AG04449 (cell line): Measurements from ENCODE around the gene INKA2.

Experiments
- CTCF ChIA-PET: fragments of 350-600 bp; formaldehyde crosslinking; extraction: SDS; loops from one replicate; lab custom pipeline; 2021; ENCODE audit warnings: antibody characterized with exemption; lab: Yijun Ruan, JAX
- POLR2A ChIA-PET: fragments of 400-600, 350-600 bp; formaldehyde crosslinking; extraction: SDS; loops from one replicate; lab custom pipeline; 2020; ENCODE audit warnings: antibody characterized with exemption, inconsistent platforms; lab: Yijun Ruan, JAX
- DNase-seq: peaks from one replicate; pipeline ENCODE4 v3.0.0-alpha.2; 2010; ENCODE audit warnings: low read depth, low spot score
- H3K4me3 ChIP-seq: 2 replicates; pipeline ENCODE4 v1.5.1; 2011; ENCODE audit warnings: low read depth, mild to moderate bottlenecking, control low read depth, low read length
- TF ChIP-seq, protein P1 (sequence below): IDR thresholded peaks from one replicate; pipeline ENCODE4 v1.5.1; 2011; ENCODE audit warnings: mild to moderate bottlenecking, moderate library complexity, low read length, control low read depth, inconsistent platforms; ENCODE audit not compliant: insufficient read depth; ENCODE audit errors: missing control alignments

The INKA2 gene

DNA sequence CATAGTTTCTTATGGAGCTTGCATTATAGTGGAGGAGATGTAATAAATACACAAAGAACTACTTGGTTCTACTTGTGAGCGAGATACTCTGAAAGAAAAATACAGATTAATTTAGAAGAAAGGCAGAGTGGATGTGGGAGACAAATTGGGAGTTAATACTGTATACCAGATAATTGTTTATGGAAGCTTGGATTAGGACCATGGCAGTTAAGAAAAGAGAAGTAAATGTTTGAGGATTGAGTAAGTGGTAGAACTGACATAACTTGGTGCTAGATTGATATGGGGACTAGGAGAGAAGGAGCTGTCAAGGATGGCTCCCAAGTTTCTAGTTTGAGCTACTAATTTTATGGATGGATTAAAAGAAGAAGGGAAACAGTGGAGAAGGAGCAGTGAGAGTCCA lies 47.3 kb downstream of the INKA2 start:
- TF ChIP-seq, protein P1, sequence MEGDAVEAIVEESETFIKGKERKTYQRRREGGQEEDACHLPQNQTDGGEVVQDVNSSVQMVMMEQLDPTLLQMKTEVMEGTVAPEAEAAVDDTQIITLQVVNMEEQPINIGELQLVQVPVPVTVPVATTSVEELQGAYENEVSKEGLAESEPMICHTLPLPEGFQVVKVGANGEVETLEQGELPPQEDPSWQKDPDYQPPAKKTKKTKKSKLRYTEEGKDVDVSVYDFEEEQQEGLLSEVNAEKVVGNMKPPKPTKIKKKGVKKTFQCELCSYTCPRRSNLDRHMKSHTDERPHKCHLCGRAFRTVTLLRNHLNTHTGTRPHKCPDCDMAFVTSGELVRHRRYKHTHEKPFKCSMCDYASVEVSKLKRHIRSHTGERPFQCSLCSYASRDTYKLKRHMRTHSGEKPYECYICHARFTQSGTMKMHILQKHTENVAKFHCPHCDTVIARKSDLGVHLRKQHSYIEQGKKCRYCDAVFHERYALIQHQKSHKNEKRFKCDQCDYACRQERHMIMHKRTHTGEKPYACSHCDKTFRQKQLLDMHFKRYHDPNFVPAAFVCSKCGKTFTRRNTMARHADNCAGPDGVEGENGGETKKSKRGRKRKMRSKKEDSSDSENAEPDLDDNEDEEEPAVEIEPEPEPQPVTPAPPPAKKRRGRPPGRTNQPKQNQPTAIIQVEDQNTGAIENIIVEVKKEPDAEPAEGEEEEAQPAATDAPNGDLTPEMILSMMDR, result no peak
- no peak for DNase-seq
- POLR2A ChIA-PET, result no interaction called here
- H3K4me3 ChIP-seq, result no peak overlapping the region
- CTCF ChIA-PET, result interaction anchor here (1.1 to 4.9 kb wide), 4 partner anchors 15 to 184 kb away, joined by 3 to 34 read pairs (median 18); no protein-coding TSS in a partner anchor

GRCh38 chr1:111690306-111690617 lies 48.9 kb downstream of the INKA2 start:
- peak; percentile 76 for DNase-seq
- no peak overlapping the region for H3K4me3 ChIP-seq
- POLR2A ChIA-PET, result interaction anchor here (1.2 kb wide), 1 partner anchor 11 kb away, joined by 3 read pairs; no protein-coding TSS in a partner anchor
- TF ChIP-seq, protein P1, result no peak
- CTCF ChIA-PET, result interaction anchor here (0.7 to 4.9 kb wide), 11 partner anchors 10 to 212 kb away, joined by 3 to 34 read pairs (median 4); no protein-coding TSS in a partner anchor
